Brain pericyte (primary cell): Measurements from ENCODE around the gene KRT74.

Source experiments
- DNase-seq: peaks from one replicate; pipeline ENCODE4 v3.0.0-alpha.2; 2012; ENCODE audit warnings: low read depth, low spot score

The KRT74 gene

DNA sequence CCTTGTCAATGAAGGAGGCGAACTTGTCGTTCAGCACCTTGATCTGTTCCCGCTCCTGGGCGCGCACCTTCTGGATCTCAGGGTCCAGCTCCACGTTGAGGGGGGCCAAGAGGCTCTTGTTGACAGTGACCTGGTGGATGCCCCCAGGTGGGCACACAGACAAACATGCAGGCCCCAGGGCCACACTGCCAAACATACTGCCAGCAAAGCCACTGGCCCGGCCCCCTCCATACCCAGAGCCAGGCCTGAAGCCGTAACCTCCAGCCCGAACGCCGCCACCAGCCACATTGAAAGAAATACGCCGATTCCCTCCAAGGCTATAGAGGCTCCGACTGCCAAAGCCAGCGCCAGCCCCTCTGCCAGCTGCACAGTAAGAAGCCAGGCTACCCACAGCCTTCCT is 337 bp downstream of the KRT74 start:
- no peak for DNase-seq

GRCh38 chr12:52570511-52570910 is 3.1 kb downstream of the KRT74 start:
- DNase-seq, result no peak

DNA sequence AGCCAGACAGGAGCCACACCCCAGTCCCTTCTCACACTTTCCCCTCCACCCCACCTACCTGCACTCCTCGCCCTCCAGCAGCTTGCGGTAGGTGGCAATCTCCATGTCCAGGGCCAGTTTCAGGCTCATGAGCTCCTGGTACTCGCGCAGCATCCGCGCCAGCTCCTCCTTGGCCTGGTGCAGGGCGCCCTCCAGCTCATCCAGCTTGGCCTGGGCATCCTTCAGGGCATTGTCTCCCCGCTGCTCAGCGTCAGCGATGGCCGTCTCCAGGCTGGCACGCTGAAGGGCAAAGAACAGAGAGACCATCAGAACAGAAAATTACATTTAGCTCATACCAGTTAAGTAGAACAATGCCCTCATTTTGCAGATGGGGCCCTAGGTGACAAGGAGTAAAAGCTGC is 5.5 kb downstream of the KRT74 start:
- DNase-seq, result no peak

GRCh38 chr12:52566847-52567291 is 6.8 kb downstream of the KRT74 start:
- no peak for DNase-seq

- no peak for DNase-seq
Observed at GRCh38 chr12:52564582-52564981, 9.1 kb downstream of the KRT74 start.

DNA sequence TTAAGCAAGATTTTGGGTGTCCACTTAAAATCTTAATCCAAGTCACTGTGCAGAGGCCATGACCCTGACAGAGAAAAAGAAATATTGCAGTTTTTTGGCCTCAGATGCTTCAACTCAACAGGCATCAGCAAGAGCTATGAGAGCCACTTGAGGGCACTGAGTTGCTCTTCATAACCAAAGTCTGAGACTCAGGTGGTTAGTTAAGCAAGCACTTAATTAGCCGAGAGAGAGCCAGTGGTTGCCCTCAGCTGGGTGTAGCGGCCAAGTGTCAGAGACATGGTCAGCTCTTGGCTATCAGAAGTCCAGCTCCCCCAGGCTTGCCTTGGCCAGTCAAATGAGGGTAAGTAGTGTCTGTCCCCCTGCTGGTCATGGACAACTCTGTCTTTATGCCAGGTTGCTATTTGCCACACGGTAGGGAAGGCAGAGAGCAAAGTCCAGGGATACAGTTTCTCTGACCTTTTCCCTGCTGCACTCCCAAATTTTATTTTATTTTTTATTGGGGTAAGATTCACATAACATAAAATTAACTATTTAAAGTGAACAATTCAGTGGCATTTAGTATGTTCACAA is 11.7 kb downstream of the KRT74 start:
- DNase-seq, result no peak

DNA sequence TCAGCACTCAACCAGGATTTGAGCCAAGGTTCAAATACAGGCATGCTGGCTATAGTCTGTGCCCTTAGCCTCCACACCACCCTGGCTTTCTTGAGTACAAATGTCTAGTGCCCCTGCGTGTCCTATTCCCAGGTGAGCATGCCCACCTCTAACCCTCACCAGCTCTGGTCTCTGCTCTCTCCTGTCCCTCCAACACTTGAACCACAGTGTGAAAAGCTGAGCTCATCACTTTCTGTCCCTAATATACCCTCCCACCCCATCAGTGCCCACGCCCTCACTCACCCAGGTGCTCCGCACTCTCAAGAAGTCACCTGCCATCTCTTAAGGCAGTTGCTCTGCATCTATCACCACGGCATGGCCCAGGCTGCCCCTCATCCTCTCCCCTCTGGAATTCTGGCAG is 13.7 kb downstream of the KRT74 start:
- no peak for DNase-seq

DNA sequence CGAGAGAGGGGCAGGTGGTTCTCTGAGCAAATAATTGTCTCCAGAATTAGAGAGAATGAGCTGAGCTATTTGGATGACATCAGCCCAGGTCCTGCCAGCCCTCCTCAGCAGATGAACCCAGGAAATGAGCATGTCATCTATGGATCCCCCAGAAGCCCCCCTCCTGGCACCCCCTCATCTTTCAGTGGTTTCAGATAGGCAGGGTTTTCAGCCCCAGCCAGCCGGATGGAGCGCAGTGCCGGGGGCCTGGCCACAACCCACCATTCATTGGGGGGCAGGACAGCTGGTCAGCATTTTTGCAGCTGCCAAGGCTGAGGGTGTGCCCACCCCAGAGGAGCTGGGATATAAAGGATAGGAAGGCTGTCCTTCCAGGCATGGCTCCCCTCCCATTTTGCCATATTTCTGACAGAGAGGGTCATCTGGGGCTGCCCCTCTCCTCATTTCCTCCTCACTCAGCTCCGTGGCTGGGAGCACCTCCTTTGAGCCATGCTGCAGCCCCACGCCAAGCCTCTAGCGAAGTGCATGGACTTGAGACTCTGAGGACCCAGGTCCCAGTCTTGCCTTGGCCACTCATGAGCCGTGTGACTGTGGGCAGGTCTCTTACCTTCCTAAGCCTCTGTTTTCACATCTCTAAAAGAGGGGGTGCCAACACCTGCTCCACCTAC is 14.7 kb downstream of the KRT74 start:
- DNase-seq, result no peak

GRCh38 chr12:52557476-52557875 is 16.2 kb downstream of the KRT74 start:
- DNase-seq, result no peak

- DNase-seq, result no peak
Observed at GRCh38 chr12:52555577-52555976, 18.1 kb downstream of the KRT74 start.

DNA sequence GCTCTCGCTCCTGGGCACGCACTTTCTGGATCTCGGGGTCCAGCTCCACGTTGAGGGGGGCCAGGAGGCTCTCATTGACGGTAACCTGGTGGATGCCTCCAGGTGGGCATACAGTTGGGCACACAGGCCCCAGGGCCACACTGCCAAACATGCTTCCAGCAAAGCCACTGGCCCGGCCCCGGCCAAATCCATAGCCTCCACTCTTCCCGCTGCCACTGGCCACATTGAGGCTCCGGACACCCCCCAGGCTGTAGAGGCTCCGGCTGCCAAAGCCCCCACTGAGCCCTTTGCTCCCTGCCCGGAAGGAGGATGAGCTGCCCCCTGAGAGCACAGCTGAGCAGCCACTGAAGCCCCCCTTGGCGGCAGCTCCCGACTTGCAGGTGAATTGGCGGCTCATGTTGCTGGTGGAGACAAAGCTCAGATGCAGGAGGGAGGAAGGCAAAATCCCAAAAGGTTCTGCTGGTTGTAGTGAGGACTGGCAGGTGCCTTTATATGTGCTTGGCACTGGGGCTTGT is 20.9 kb downstream of the KRT74 start, which contains the start of gene KRT71:
KRT71 (minus strand) TSS at position 465 of the 515 bp plus-strand sequence; CDS start at position 397, 68 bp downstream.
- no peak for DNase-seq

GRCh38 chr12:52552055-52552454 is 21.6 kb downstream of the KRT74 start:
- DNase-seq, result no peak

DNA sequence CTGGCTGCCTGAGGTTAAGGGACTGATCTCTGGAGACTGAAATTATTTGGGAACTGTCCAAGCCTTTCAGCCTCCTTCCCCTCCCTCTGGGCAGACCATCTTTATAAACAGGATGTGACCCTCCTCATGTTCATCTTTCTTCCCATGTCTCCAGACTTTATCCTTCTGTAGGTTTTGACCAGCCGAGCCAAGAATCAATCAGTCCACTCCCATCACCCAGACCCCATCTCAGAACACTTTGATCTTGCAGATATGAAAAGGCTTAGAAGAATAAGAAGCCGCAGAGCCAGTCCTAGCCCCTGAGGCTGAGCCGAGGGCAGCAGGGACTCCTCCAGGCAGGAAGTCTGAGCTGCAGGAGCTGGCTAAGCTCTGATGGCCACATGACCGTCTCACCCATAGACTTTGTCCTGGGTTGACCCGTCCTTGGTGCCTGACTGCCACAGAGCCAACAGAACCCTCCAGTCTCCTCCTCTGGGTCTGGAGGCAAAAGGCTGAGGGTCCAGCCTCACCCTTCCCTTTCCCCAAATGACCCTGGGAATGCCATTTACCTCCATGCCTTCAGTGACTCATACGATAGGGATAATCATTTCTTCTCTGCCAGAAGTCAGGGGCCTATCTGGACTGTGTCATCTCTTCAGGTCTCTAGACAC is 22.3 kb downstream of the KRT74 start:
- DNase-seq, result no peak

DNA sequence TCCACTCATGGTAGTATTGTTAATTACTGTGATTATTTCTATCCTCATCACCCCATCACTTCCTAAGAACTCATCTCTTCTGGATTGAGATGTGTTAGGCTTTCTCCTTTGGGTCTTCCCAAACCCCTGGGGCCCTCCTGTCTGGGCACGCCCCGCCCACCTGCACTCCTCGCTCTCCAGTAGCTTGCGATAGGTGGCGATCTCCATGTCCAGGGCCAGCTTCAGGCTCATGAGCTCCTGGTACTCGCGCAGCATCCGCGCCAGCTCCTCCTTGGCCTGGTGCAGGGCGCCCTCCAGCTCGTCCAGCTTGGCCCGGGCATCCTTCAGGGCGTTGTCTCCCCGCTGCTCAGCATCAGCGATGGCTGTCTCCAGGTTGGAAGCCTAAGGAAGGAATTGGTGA is 27.5 kb downstream of the KRT74 start:
- DNase-seq, result no peak

GRCh38 chr12:52543985-52544883 is 29.4 kb downstream of the KRT74 start:
- DNase-seq, result no peak

GRCh38 chr12:52542785-52543318 is 30.8 kb downstream of the KRT74 start:
- no peak for DNase-seq

DNA sequence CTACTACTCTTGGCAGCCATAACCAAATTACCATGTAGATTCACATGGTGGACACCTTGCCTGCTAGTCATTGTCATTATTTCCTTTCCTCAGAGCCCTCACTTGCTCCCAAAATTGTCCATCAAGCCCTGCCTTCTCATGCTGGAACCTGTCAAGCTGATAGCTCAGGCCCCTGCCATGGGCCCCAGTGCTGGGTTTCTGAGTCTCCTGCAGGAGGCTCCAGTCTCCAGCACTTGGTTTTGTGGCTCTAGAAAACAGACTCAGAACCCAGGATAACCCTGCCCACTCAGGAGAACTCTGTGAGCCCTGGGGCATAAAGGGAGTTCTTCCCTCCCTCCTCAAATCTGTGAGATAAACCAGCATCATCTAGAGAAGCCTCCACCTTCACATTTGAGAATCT is 31.5 kb downstream of the KRT74 start:
- DNase-seq, result no peak

GRCh38 chr12:52541709-52542108 is 31.9 kb downstream of the KRT74 start:
- no peak for DNase-seq

GRCh38 chr12:52540531-52540930 is 33.1 kb downstream of the KRT74 start:
- DNase-seq, result no peak

DNA sequence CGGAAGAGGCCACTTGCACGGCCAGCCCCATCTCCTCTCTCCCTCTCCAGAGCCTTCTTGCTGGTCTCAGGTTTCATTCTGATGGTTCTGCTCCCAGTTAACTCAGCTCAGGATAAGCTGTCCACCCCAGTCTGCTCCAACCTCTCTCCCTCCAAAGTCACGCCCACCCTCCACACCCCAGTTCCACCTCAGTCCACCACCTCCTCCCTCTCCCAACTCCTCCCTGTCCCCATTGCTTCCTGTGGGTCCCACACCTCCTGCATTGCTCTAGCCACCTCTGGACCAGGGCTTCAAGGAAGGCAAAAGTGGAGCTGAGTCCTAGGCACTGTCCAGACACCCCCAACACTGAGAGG is 33.8 kb downstream of the KRT74 start:
- no peak for DNase-seq

DNA sequence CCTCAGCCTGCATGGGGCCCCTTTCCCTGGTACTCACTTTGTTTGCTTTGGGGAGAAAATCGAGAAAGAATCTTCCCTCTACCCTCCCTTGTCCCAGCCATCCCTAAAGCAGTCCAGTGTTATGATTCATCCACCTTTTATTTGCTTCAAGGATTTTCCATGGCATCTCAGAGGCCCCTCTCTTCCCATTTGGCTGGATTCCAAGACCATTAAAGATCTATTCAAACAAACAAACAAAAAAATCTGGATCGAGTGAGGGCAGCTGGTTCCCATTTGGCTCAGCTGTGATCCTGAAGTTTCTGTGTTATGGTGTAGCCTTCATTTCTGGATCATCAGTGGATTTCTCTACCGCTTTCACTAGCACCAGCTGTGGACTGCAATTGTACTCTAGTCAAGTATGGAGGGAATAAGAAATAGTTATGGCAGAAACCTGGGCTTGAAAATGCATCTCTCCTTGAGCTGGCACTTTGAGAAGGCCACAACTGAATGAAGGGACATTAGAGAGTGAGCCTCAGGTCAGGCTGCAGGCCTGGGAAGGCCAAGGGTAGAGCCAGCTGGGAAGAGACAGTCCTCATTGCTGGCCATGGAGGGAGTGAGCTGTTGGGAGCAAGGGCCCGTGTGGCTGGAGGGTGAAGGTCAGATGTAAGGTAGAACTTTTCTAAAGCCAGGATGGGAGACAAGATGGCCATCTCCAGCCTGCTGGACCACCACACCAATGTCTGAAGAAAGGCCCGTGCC is 34.4 kb downstream of the KRT74 start:
- DNase-seq, result no peak
